HFFc6 (cell line): Measurements from ENCODE around the gene PRDM1. TPM values are rescaled to one million over a fixed set of nuclear protein-coding genes. Genes with fewer than 3 reads are reported as not detected.

Experiments
- DNase-seq: peaks from one replicate; pipeline ENCODE4 v3.0.0-alpha.2; 2018
- H3K27ac Mint-ChIP-seq: 2 replicates; pipeline ENCODE4 v1.8.0; 2020; ENCODE audit warnings: mild to moderate bottlenecking, mixed read lengths
- H3K27me3 Mint-ChIP-seq: 2 replicates; pipeline ENCODE4 v1.8.0; 2021; ENCODE audit warnings: mild to moderate bottlenecking, moderate library complexity, mixed read lengths; ENCODE audit not compliant: insufficient read depth
- H3K36me3 Mint-ChIP-seq: 2 replicates; pipeline ENCODE4 v1.8.0; 2021; ENCODE audit warnings: low read depth, mixed read lengths
- H3K4me1 Mint-ChIP-seq: 2 replicates; pipeline ENCODE4 v1.8.0; 2020; ENCODE audit warnings: low read depth, mixed read lengths
- H3K4me3 Mint-ChIP-seq: 2 replicates; pipeline ENCODE4 v1.8.0; 2020; ENCODE audit warnings: mild to moderate bottlenecking, moderate library complexity, mixed read lengths
- H3K9me3 Mint-ChIP-seq: 2 replicates; pipeline ENCODE4 v1.8.0; 2020; ENCODE audit warnings: mild to moderate bottlenecking, mixed read lengths
- CTCF ChIP-seq: fragments of 200-600 bp; sonication (generic); IDR thresholded peaks from 2 replicates; pipeline ENCODE4 v1.5.0; 2021; ENCODE audit warnings: antibody characterized with exemption, mild to moderate bottlenecking
- total RNA-seq, 6 experiments: library from RNA; stranded (reverse); fragmentation: NEBNext Ultra II Directional; extraction: Animal tissue kit (Norgen Biotek cat#: 25700); gene quantifications; 2 replicates in 1 of 6; 3 replicates in 5 of 6; pipeline ENCODE4 v1.2.3, GENCODE V29; 2021

PRDM1 gene
- total RNA-seq, 6 experiments from 2014 or later: 8.4 to 12.3 (median 10.3) TPM

GRCh38 chr6:106120406-106120805 lies 34.3 kb downstream of the PRDM1 start:
- no peaks in the 10 kb centered on the region for H3K4me1 Mint-ChIP-seq
- H3K4me3 Mint-ChIP-seq: no peak overlapping the region
- no peak for TF ChIP-seq CTCF
- DNase-seq: no peak
- H3K9me3 Mint-ChIP-seq: no peaks in the 10 kb centered on the region
- H3K27me3 Mint-ChIP-seq: no peaks in the 10 kb centered on the region
- no peak overlapping the region for H3K27ac Mint-ChIP-seq
- no peaks in the 10 kb centered on the region for H3K36me3 Mint-ChIP-seq

- Mint-ChIP-seq H3K36me3 (no peaks in the 10 kb centered on the region), H3K4me3 (no peak overlapping the region), H3K9me3 (no peaks in the 10 kb centered on the region), H3K27ac (no peak overlapping the region), H3K27me3 (no peaks in the 10 kb centered on the region), H3K4me1 (peaks cover 14% of the 10 kb centered on the region)
- TF ChIP-seq CTCF: no peak
- DNase-seq: no peak
Measured at GRCh38 chr6:106122306-106122918, 36.3 kb downstream of the PRDM1 start.

- Mint-ChIP-seq H3K27me3 (no peaks in the 10 kb centered on the region), H3K4me1 (peaks cover 14% of the 10 kb centered on the region), H3K4me3 (no peak overlapping the region), H3K9me3 (no peaks in the 10 kb centered on the region), H3K36me3 (no peaks in the 10 kb centered on the region), H3K27ac (no peak overlapping the region)
- TF ChIP-seq CTCF: no peak
- no peak for DNase-seq
Measured at GRCh38 chr6:106122938-106123656, 37.0 kb downstream of the PRDM1 start.

- DNase-seq: no peak
- no peak for TF ChIP-seq CTCF
- H3K27me3 Mint-ChIP-seq: no peaks in the 10 kb centered on the region
- no peak overlapping the region for H3K27ac Mint-ChIP-seq
- peaks cover 23% of the 10 kb centered on the region for H3K4me1 Mint-ChIP-seq
- H3K36me3 Mint-ChIP-seq: no peaks in the 10 kb centered on the region
- H3K9me3 Mint-ChIP-seq: no peaks in the 10 kb centered on the region
- H3K4me3 Mint-ChIP-seq: no peak overlapping the region
Measured at GRCh38 chr6:106124015-106124414, 37.9 kb downstream of the PRDM1 start.

- no peaks in the 10 kb centered on the region for H3K9me3 Mint-ChIP-seq
- no peaks in the 10 kb centered on the region for H3K36me3 Mint-ChIP-seq
- no peak for DNase-seq
- no peaks in the 10 kb centered on the region for H3K27me3 Mint-ChIP-seq
- TF ChIP-seq CTCF: no peak
- H3K4me1 Mint-ChIP-seq: peaks cover 30% of the 10 kb centered on the region
- H3K4me3 Mint-ChIP-seq: no peak overlapping the region
- H3K27ac Mint-ChIP-seq: no peak overlapping the region
Measured at GRCh38 chr6:106124437-106125430, 38.6 kb downstream of the PRDM1 start.
